H9 (cell line): ENCODE measurements around the gene CNNM3. TPM values are rescaled to one million over a fixed set of nuclear protein-coding genes. Genes with fewer than 3 reads are reported as not detected.

Experiments
- DNase-seq: peaks from one replicate; pipeline ENCODE4 v3.0.0-alpha.2; 2017
- H2AFZ ChIP-seq: one replicate; pipeline ENCODE4 v1.6.1; 2013; ENCODE audit warnings: mild to moderate bottlenecking, low read length, control low read depth, moderate library complexity
- H2AK5ac ChIP-seq: 2 replicates; pipeline ENCODE4 v1.6.1; 2013; ENCODE audit warnings: low read length, control low read depth, mixed read lengths; ENCODE audit not compliant: insufficient read length
- H2BK120ac ChIP-seq: one replicate; pipeline ENCODE4 v1.6.1; 2013; ENCODE audit warnings: low read depth, mild to moderate bottlenecking, low read length, control low read depth, inconsistent platforms; ENCODE audit not compliant: poor library complexity, severe bottlenecking
- H2BK12ac ChIP-seq: 2 replicates; pipeline ENCODE4 v1.6.1; 2013; ENCODE audit warnings: low read length, control low read depth, mixed read lengths, low read depth; ENCODE audit not compliant: insufficient read length
- H2BK15ac ChIP-seq: 2 replicates; pipeline ENCODE4 v1.6.1; 2013; ENCODE audit warnings: low read depth, low read length, control low read depth
- H2BK20ac ChIP-seq: one replicate; pipeline ENCODE4 v1.6.1; 2013; ENCODE audit warnings: low read depth, mild to moderate bottlenecking, low read length, control low read depth, inconsistent platforms; ENCODE audit not compliant: poor library complexity, severe bottlenecking
- H2BK5ac ChIP-seq: 2 replicates; pipeline ENCODE4 v1.6.1; 2013; ENCODE audit warnings: low read length, control low read depth, mixed read lengths; ENCODE audit not compliant: insufficient read length
- H3K14ac ChIP-seq: 2 replicates; pipeline ENCODE4 v1.6.1; 2013; ENCODE audit warnings: low read length, control low read depth; ENCODE audit not compliant: insufficient read depth
- H3K18ac ChIP-seq: 2 replicates; pipeline ENCODE4 v1.6.1; 2013; ENCODE audit warnings: low read depth, mild to moderate bottlenecking, mixed read lengths, low read length, control low read depth; ENCODE audit not compliant: insufficient read length
- H3K23ac ChIP-seq: 2 replicates; pipeline ENCODE4 v1.6.1; 2013; ENCODE audit warnings: low read length, control low read depth, mixed read lengths, low read depth; ENCODE audit not compliant: insufficient read length
- H3K23me2 ChIP-seq: 2 replicates; pipeline ENCODE4 v1.6.1; 2013; ENCODE audit warnings: low read depth, mild to moderate bottlenecking, mixed read lengths, low read length, control low read depth; ENCODE audit not compliant: insufficient read length, poor library complexity, severe bottlenecking
- H3K27ac ChIP-seq: 2 replicates; pipeline ENCODE4 v1.5.1; 2013; ENCODE audit warnings: low read length, control low read depth, mixed read lengths, low read depth; ENCODE audit not compliant: insufficient read length
- H3K27me3 ChIP-seq: 2 replicates; pipeline ENCODE4 v1.6.1; 2013; ENCODE audit warnings: low read length, control low read depth, inconsistent platforms; ENCODE audit not compliant: insufficient read depth
- H3K4ac ChIP-seq: 2 replicates; pipeline ENCODE4 v1.6.1; 2013; ENCODE audit warnings: low read depth, mild to moderate bottlenecking, control low read depth, inconsistent platforms, low read length, moderate library complexity
- H3K4me1 ChIP-seq: 2 replicates; pipeline ENCODE4 v1.6.1; 2013; ENCODE audit warnings: low read length, control low read depth, inconsistent platforms; ENCODE audit not compliant: insufficient read depth
- H3K4me2 ChIP-seq: 2 replicates; pipeline ENCODE4 v1.6.1; 2013; ENCODE audit warnings: low read length, control low read depth, mixed read lengths; ENCODE audit not compliant: insufficient read length, insufficient read depth
- H3K56ac ChIP-seq: 2 replicates; pipeline ENCODE4 v1.6.1; 2013; ENCODE audit warnings: low read depth, mild to moderate bottlenecking, mixed read lengths, low read length, control low read depth; ENCODE audit not compliant: insufficient read length
- H3K79me1 ChIP-seq: 2 replicates; pipeline ENCODE4 v1.6.1; 2013; ENCODE audit warnings: low read depth, mild to moderate bottlenecking, moderate library complexity, low read length, control low read depth, inconsistent platforms; ENCODE audit not compliant: insufficient read depth, poor library complexity, severe bottlenecking
- H3K79me2 ChIP-seq: 2 replicates; pipeline ENCODE4 v1.6.1; 2013; ENCODE audit warnings: low read length, control low read depth, inconsistent platforms; ENCODE audit not compliant: insufficient read depth
- H3K9ac ChIP-seq: 2 replicates; pipeline ENCODE4 v1.6.1; 2013; ENCODE audit warnings: low read length, control low read depth, mixed read lengths; ENCODE audit not compliant: insufficient read length; ENCODE audit errors: extremely low read depth
- H3K9me3 ChIP-seq: one replicate; pipeline ENCODE4 v1.6.1; 2013; ENCODE audit warnings: low read depth, low read length, inconsistent platforms; ENCODE audit not compliant: control insufficient read depth
- H3T11ph ChIP-seq: one replicate; pipeline ENCODE4 v1.6.1; 2013; ENCODE audit warnings: mild to moderate bottlenecking, low read length, control low read depth, inconsistent platforms
- H4K20me1 ChIP-seq: one replicate; pipeline ENCODE4 v1.6.1; 2013; ENCODE audit not compliant: control insufficient read depth, insufficient read length, insufficient read depth
- H4K5ac ChIP-seq: 2 replicates; pipeline ENCODE4 v1.6.1; 2013; ENCODE audit warnings: low read depth, mild to moderate bottlenecking, mixed read lengths, low read length, control low read depth; ENCODE audit not compliant: insufficient read length
- H4K8ac ChIP-seq: replicated peaks from 2 replicates; pipeline ENCODE4 v1.6.1; 2013; ENCODE audit warnings: low read length, control low read depth, mixed read lengths, low read depth; ENCODE audit not compliant: insufficient read length
- H4K91ac ChIP-seq: 2 replicates; pipeline ENCODE4 v1.6.1; 2013; ENCODE audit warnings: low read depth, mild to moderate bottlenecking, moderate library complexity, mixed read lengths, low read length, control low read depth; ENCODE audit not compliant: insufficient read length
- H3K27ac Mint-ChIP-seq, 3 experiments: 2 replicates in 2 of 3; 3 replicates in 1 of 3; pipeline ENCODE4 v1.8.0; 2020 to 2021; ENCODE audit warnings: mixed read lengths in 3 of 3, mild to moderate bottlenecking in 1 of 3, moderate library complexity in 1 of 3
- H3K27me3 Mint-ChIP-seq: 2 replicates; pipeline ENCODE4 v1.8.0; 2021; ENCODE audit warnings: low read depth, mild to moderate bottlenecking, moderate library complexity, mixed read lengths
- H3K36me3 Mint-ChIP-seq, 3 experiments: 2 replicates in 2 of 3; 3 replicates in 1 of 3; pipeline ENCODE4 v1.8.0; 2020 to 2021; ENCODE audit warnings: low read depth in 3 of 3, mixed read lengths in 3 of 3; ENCODE audit not compliant: insufficient read depth in 1 of 3
- H3K4me1 Mint-ChIP-seq, 2 experiments: 2 replicates each; pipeline ENCODE4 v1.8.0; 2020; ENCODE audit warnings: mixed read lengths in 2 of 2
- H3K4me3 Mint-ChIP-seq, 2 experiments: 2 replicates in 1 of 2; 3 replicates in 1 of 2; pipeline ENCODE4 v1.8.0; 2020 to 2021; ENCODE audit warnings: mild to moderate bottlenecking in 2 of 2, mixed read lengths in 2 of 2, moderate library complexity in 1 of 2
- H3K9me3 Mint-ChIP-seq, 2 experiments: 2 replicates in 1 of 2; 3 replicates in 1 of 2; pipeline ENCODE4 v1.8.0; 2020; ENCODE audit warnings: mild to moderate bottlenecking in 2 of 2, mixed read lengths in 2 of 2, moderate library complexity in 1 of 2
- WGBS: extraction: QIAGEN DNeasy Blood & Tissue Kit; methylation state at CpG from one replicate; pipeline ENCODE4 v1.1.7; 2013; ENCODE audit warnings: missing lambda C conversion rate, low lambda C conversion rate, mixed read lengths; ENCODE audit not compliant: insufficient read length; ENCODE audit errors: extremely low coverage; 5-methylcytosine and 5-hydroxymethylcytosine counted together
- total RNA-seq: library from RNA; stranded (reverse); gene quantifications from 2 replicates; pipeline ENCODE4 v1.2.1, GENCODE V29; 2021
- TF ChIP-seq, protein P1 (sequence below): fragments of 200-600 bp; sonication (generic); conservative IDR thresholded peaks from 3 replicates; pipeline ENCODE4 v1.8.0; 2021; ENCODE audit warnings: antibody characterized with exemption, mild to moderate bottlenecking

The CNNM3 gene
- total RNA-seq, 1 experiment from 2014 or later: 25.0 TPM

- H3K9me3 Mint-ChIP-seq: no peaks in the 10 kb centered on the region
- DNase-seq: no peak
- H2BK120ac ChIP-seq: no peak overlapping the region
- H3K27ac Mint-ChIP-seq: no peak overlapping the region
- WGBS: no CpG with 5 or more reads among the region's 11 CpGs
- peaks cover 6% of the 10 kb centered on the region for H3K79me1 ChIP-seq
- H2BK5ac ChIP-seq: no peak overlapping the region
- no peak overlapping the region for H3K23ac ChIP-seq
- no peaks in the 10 kb centered on the region; the same call in 1 of the 2 replicates for H3K4me1 ChIP-seq
- no peak overlapping the region for H3K4ac ChIP-seq
- no peak overlapping the region for H3K14ac ChIP-seq
- H3K9me3 ChIP-seq: no peaks in the 10 kb centered on the region
- no peak overlapping the region for H3K18ac ChIP-seq
- H3K79me2 ChIP-seq: peaks cover 3% of the 10 kb centered on the region; the same call in 1 of the 2 replicates
- H3K23me2 ChIP-seq: no peaks in the 10 kb centered on the region
- H3K36me3 Mint-ChIP-seq: peaks cover 25 to 69% (median 67%) of the 10 kb centered on the region in 3 experiments
- H4K8ac ChIP-seq: no peak overlapping the region
- H3K27me3 Mint-ChIP-seq: peaks cover 1% of the 10 kb centered on the region; the same call in 1 of the 2 replicates
- H3K9ac ChIP-seq: no peak overlapping the region
- H3K27me3 ChIP-seq: no peaks in the 10 kb centered on the region
- H4K91ac ChIP-seq: no peak overlapping the region
- no peak overlapping the region for H2BK12ac ChIP-seq
- H2BK15ac ChIP-seq: no peak overlapping the region
- no peak overlapping the region for H2AK5ac ChIP-seq
- H2AFZ ChIP-seq: no peak overlapping the region
- H3K4me2 ChIP-seq: no peak overlapping the region
- H3K4me1 Mint-ChIP-seq: peaks cover 31 to 32% of the 10 kb centered on the region in 2 experiments
- H4K5ac ChIP-seq: no peak overlapping the region
- no peak overlapping the region for H2BK20ac ChIP-seq
- TF ChIP-seq, protein P1, sequence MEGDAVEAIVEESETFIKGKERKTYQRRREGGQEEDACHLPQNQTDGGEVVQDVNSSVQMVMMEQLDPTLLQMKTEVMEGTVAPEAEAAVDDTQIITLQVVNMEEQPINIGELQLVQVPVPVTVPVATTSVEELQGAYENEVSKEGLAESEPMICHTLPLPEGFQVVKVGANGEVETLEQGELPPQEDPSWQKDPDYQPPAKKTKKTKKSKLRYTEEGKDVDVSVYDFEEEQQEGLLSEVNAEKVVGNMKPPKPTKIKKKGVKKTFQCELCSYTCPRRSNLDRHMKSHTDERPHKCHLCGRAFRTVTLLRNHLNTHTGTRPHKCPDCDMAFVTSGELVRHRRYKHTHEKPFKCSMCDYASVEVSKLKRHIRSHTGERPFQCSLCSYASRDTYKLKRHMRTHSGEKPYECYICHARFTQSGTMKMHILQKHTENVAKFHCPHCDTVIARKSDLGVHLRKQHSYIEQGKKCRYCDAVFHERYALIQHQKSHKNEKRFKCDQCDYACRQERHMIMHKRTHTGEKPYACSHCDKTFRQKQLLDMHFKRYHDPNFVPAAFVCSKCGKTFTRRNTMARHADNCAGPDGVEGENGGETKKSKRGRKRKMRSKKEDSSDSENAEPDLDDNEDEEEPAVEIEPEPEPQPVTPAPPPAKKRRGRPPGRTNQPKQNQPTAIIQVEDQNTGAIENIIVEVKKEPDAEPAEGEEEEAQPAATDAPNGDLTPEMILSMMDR: no peak
- H3K56ac ChIP-seq: no peak overlapping the region
- no peak overlapping the region for H3K4me3 Mint-ChIP-seq
- H3T11ph ChIP-seq: no peak overlapping the region
- H4K20me1 ChIP-seq: no peaks in the 10 kb centered on the region
- no peak overlapping the region for H3K27ac ChIP-seq
These were observed 7.1 kb downstream of the CNNM3 start for GRCh38 chr2:96823198-96823597.
